NCI-H2196 treated with DMSO at 0.1 percent for 48 hours (cell line): ENCODE results near the gene VTI1A.

ENCODE experiments used
- DNase-seq: peaks from one replicate; lab custom pipeline; 2025; ENCODE audit not compliant: unreplicated experiment; lab: John Stamatoyannopoulos, UW

Gene VTI1A

GRCh38 chr10:112823604-112824003, 376.6 kb downstream of the VTI1A start:
- no peak for DNase-seq

- DNase-seq: no peak
Measured at GRCh38 chr10:112826018-112826697, 379.1 kb downstream of the VTI1A start.

- no peak for DNase-seq
Measured at GRCh38 chr10:112827086-112827485, 380.1 kb downstream of the VTI1A start.

GRCh38 chr10:112827951-112828350, 380.9 kb downstream of the VTI1A start:
- DNase-seq: no peak

GRCh38 chr10:112831859-112832258, 384.8 kb downstream of the VTI1A start:
- no peak for DNase-seq

GRCh38 chr10:112832361-112832878, 385.4 kb downstream of the VTI1A start:
- no peak for DNase-seq

- DNase-seq: no peak
Measured at GRCh38 chr10:112832959-112833358, 385.9 kb downstream of the VTI1A start.

- no peak for DNase-seq
Measured at GRCh38 chr10:112834751-112835181, 387.8 kb downstream of the VTI1A start.

- no peak for DNase-seq
Measured at GRCh38 chr10:112835217-112835715, 388.3 kb downstream of the VTI1A start.

- DNase-seq: no peak
Measured at GRCh38 chr10:112835944-112836451, 389.0 kb downstream of the VTI1A start.

- DNase-seq: no peak
Measured at GRCh38 chr10:112838784-112839481, 391.9 kb downstream of the VTI1A start.

GRCh38 chr10:112839928-112840654, 393.1 kb downstream of the VTI1A start:
- no peak for DNase-seq

- no peak for DNase-seq
Measured at GRCh38 chr10:112841549-112841948, 394.5 kb downstream of the VTI1A start.

- no peak for DNase-seq
Measured at GRCh38 chr10:112842832-112843360, 395.9 kb downstream of the VTI1A start.

- DNase-seq: no peak
Measured at GRCh38 chr10:112843623-112844022, 396.6 kb downstream of the VTI1A start.

- DNase-seq: no peak
Measured at GRCh38 chr10:112844681-112845544, 397.9 kb downstream of the VTI1A start.

GRCh38 chr10:112847778-112848177, 400.8 kb downstream of the VTI1A start:
- no peak for DNase-seq

- DNase-seq: no peak
Measured at GRCh38 chr10:112848228-112848627, 401.2 kb downstream of the VTI1A start.

- DNase-seq: no peak
Measured at GRCh38 chr10:112848868-112849430, 401.9 kb downstream of the VTI1A start.

- no peak for DNase-seq
Measured at GRCh38 chr10:112849546-112849945, 402.5 kb downstream of the VTI1A start.
